GM18867 (cell line): ENCODE results near the gene OVAAL.
"Not testable (repeated sequence)": the region's sequence is repeated elsewhere in the genome, so short reads cannot be mapped to it uniquely, and the experiment has no call there.

ENCODE experiments used
- ATAC-seq: cut with Tn5 transposase; IDR thresholded peaks from one replicate; pipeline ENCODE4 v1.9.1; 2021; ENCODE audit warnings: mild to moderate bottlenecking, moderate library complexity; ENCODE audit not compliant: unreplicated experiment

OVAAL gene

GRCh38 chr1:180540697-180541594 is 17.8 kb upstream of the OVAAL start:
- ATAC-seq, result no peak

DNA sequence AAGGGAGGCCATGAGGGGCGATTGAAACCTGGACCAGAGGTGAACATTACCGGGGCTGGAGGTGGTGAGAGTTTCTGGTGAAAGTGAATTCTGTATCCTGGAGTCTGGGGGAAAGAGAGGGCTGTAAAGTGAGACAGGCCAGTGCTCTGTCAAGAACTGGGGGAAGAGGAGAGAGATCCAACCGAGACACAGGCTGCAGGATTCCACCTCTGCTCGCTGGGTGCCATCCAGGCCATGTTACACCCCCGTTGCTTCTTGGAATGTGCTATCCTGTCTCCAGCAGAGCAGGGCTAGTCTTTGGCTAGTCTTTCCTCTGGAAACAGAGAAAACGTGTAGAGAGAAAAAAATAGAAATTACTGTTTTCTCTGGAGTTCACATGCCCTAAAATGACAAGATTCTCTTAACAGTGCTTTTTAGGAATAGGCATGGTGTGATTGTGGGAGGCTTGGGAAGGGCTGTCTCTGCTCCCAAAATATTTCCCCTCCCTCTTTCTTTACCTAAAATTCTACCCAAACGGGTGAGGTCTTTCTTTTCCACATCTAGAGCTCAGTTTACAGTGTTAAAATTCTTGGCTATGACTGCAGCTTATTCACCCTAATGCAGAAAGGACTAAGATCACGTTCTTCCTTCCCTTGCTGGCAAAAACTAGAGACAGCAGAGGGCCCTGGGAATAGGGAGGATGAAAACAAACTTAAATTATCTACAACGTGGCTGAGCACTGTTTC is 16.5 kb upstream of the OVAAL start:
- ATAC-seq, result no peak

DNA sequence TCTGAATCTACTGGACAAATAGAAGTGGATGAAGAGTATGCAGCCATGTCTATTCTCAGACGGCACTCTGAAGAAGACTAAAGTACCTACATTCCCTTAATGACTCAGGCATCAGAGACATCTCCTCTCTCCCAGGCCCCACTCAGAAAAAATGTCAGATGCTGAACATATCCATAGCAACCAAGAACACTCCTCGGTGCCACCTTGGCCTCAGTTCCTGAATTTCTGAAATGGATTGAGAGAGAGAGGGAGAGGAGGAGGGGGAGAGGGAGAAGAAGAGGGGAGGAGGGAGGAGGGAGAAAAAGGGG is 16.0 kb upstream of the OVAAL start:
- no peak for ATAC-seq

- ATAC-seq, result no peak
Observed at GRCh38 chr1:180544050-180544449, 14.7 kb upstream of the OVAAL start.

DNA sequence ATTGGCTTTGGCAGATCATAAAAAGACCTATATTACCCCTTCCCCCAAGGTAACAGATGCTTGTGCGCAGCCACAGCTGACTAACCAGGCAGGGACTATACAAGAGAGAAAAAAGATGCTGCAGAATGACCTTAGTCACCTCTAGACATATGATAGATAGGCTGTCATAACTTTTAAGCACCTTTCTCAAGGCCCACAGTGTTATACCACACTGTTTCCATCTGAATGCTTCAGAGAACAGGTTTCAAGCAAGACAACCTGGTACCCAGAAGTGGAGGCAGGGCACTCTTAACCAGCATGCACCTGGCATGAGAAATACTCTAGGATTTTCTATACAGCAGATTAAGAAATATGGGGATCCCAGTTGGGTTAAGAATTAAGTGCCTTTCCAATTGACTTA is 12.8 kb upstream of the OVAAL start:
- peak; percentile 58 for ATAC-seq

DNA sequence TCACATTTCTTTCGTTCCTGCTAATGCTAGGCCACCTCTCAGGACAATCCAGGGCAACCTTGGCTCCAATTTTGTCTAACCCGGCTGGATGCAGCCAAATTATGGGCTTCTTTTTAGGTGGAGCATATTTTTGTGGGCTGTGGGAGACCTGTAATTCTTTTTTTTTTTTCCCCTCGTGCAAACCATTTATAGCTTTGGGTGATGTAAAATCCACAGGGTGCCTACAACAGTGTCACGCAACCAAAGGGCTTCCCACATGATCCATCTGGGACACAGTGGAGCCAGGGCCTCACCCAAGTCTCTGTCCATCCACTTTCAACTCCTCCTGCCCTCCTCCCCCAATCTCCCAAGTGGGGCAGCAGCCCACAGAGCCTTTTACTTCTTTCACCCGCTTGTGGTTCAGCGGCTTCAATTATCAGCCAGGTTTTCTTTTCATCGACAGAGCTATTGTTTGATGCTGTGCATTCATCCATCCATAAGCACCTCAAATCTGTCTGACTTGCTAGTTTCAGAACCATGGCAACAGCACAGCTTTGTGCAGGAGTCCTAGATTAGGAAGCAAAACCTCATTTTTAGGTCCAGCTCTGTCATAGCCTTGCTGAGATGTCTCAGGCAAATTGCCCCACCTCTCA is 10.0 kb upstream of the OVAAL start:
- no peak for ATAC-seq

DNA sequence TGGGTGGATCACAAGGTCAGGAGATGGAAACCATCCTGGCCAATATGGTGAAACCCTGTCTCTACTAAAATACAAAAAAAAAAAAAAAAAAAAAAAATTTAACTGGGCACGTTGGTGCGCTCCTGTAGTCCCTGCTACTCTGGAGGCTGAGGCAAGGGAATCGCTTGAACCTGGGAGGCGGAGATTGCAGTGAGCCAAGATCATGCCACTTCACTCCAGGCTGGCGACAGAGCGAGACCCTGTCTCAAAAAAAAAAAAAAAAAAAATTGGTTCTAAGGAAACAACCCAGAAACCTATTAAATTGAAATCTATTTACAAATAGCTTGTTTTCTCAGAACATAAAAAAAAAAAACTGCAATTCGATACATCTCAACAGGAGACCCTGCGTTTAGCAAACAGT is 9.0 kb upstream of the OVAAL start:
- not testable (repeated sequence) for ATAC-seq

DNA sequence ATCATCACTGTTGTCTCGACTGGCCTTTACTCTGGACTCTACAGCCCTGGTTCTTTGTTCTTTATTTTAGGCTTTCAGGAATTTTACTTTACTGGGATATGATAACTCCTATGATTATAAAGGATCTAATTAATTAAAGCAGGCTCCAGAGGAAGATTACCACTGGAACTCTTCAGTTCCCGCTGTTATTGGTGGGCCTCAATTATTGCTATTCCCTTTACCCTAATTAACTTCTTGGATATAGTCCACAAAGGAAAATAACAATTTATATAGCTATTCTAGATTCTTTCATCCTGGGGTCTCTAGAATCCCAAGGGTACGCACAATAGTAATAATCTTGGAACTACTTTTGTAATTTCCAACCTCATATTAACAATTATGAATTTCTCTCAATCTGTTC is 8.5 kb upstream of the OVAAL start:
- ATAC-seq, result no peak

DNA sequence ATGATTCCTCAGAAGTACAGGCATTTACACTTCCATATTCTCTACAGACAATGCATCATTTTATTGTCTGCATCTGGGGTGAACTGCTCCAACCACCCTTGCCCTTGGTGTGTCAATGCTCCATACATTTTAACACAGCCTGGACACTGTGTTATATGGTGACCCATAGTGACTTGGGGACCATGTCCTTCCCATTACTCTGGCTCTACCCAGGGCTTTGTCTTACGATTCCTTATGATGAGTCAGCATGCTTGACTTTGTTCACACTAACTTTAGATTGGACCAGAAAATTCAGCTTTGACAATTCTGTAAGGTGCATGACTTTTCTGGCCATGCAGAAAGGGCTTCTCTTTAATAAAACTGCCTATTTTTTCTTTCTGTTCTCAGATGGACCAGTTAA is 6.8 kb upstream of the OVAAL start:
- ATAC-seq, result no peak

DNA sequence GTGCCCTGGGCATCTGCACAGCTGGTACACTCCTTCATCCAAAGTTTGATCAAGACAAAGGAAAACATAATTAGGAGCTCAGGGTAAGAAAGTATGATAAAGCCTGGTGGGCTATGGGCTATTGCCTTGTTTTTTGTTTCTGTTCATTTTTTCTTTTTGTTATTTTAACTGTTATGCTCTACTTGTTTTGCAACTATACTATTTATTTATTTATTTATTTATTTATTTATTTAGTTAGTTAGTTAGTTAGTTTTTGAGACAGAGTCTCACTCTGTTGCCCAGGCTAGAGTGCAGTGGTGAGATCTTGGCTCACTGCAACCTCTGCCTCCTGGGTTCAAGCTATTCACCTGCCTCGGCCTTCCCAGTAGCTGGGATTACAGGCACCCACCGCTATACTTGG is 5.7 kb upstream of the OVAAL start:
- not testable (repeated sequence) for ATAC-seq

DNA sequence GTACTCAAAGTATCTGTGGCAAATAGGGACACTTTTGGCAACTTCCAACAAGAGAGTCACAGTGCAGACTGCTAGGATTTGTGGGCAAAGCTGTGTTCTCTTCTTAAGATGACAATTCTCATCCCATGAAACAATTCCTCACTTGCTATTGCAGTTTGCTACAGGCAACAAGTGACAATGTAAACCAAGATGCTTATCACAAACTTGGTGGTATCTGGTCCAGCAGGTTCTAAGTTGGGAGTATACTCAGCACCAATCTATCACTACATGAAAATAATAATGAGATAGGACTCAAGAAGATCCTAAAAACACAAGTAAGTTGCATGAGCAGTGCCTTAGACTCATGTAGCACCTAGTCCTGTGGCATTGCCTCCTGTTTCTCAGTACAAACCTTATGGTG is 3.4 kb upstream of the OVAAL start:
- no peak for ATAC-seq

DNA sequence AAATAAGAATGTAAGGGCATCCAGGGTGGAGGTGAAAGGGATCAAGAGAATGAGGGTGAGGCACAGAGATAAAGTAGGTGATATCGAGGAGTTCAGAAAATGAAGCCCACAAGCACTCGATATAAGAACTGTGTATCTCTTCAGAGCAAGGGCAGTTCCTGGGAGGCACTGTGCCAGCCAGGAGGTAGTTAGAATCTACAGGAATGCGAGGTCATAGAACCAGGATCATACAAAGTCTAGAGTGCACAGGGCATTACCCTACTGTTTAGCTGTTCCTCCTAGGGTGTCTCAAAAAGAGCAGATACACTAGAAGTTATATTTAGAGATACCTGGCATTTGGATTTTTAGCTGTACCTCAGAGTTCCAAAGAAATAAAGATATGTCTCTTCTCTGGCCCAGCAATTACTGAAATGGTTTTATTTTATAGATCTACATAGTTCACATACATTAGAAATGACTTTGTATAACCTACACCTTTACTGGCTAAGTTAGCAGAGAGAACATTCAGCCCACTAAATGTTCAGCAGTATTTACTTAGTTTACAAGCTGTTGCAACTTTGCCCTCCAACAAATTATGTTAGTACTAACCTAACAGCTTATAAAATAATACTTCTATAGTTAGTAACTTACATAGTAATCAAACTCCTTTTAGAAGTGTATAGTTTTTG is 1.6 kb downstream of the OVAAL start:
- no peak for ATAC-seq

DNA sequence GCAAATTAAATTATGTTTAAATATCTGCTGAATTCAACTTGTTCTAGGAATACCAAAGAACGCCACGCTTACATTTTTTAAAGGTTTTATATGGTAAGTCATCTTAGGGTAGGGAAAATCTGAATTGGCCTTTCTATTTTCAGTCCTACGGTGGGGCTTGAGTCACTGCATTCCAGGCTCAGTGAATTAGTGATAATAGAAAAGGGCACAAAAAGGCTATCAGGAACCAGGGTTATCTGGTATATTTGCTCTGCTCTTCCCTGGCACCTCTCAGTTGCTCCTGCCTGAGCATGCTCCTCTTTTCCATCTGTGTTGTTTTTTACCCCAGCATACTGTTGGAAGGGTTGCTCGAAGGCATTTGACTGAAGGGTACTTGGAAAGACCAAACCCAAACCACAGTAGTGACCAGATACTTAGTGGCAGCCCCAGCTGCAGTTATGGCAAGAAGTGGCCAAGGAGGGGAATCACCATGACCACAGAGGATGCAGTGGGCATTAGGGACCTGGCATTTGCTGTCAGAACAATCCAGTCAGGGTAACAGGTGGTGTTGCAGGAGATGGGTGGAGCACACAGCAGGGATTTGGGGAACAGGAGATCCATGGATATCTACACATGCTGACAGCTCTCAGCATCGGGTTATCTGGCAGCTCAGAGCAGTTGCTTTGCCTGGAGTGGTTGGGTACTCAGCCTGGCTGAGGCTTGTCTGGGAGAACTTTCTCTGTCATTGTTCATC is 2.3 kb downstream of the OVAAL start:
- ATAC-seq, result no peak

GRCh38 chr1:180562640-180563025 is 3.9 kb downstream of the OVAAL start:
- no peak for ATAC-seq

DNA sequence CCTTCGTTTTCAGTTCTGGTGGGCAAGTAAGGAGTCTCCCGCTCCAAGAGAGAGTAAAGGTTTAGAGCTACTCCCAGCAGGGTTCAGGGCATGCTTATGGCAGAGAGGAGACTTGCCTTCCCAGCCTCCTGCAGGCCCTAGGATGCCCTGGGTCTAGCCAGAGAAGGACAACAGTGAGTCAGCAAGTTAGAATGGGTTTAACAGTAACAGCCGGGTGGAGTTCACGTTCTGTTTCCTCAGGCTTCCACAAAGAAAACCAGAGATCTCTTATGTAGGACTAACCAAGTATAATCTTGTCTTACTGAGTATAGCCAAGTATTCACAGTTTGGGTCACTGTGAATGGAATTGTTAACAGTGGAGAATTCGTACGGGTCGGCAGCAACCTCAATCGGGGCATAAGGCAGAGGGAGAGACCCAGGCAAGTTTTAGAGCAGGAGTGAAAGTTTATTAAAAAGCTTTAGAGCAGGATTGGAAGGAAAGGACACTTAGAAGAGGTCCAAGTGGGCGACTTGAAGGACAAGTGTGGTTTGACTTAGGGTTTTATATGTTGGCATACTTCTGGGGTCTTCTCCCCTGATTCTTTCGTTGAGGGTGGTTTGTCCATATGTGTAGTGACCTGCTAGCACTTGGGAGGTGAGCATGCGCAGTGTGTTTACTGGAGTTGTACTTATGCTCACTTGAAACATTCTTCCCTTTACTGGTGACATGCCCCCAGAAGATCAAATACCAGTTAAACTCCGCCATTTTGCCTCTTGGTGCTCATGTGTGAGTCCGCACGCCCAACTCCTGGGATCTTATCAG is 4.5 kb downstream of the OVAAL start:
- no peak for ATAC-seq

DNA sequence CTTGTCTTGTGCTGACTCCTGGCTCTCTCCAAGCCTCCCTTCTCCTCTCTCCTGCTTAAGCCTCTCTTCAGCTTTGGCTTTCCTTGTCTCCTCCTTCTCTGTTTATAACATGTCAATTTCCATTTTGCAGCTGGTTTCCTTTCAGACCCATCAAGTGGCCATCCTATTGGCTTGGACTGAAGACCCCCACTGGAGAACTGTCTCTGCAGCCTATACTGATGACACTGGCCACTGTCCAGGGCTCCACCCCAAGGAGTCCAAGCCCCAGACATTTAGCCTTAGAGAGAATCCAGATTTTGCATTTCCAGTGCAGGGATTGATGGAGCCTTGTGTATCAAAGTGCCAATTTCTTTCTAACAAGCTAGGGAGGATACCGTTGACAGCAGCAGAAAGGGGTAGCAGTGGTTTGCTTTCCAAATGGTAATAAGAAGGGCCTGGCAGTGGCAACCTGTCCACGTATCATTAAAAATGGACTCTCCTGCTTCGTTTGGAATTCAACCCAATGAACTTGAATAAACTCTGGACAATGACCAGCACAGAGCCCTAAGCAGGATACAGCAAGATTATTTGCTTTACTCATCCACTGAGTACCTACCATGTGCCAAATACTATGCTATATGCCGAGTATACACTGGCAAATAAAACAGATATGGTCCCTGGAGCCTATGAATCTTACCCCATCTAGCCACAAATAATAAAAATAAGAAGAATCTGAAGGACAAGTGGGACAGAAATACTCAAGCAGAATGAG is 6.5 kb downstream of the OVAAL start:
- ATAC-seq, result no peak

DNA sequence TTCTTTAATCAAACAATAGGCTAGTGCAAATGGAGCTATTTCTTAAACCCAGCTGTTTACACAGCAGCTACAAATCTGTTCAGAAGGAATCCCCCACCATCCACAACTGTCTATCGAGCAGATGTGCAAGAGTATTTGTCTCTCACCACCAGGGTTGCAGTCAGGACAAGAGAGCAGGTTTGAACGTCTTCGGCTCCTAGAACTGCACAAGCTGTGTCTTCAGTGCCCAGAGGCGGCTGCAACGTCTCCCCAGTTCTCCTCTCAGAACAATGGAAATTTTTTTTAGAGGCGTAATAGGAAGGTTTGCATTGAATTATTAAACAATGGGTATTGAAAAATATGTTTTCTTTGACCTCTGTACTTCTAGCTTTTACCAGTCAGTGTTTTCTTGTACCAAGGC is 7.3 kb downstream of the OVAAL start:
- ATAC-seq, result no peak

- ATAC-seq, result no peak
Observed at GRCh38 chr1:180566495-180566894, 7.7 kb downstream of the OVAAL start.

- no peak for ATAC-seq
Observed at GRCh38 chr1:180567654-180568053, 8.9 kb downstream of the OVAAL start.
